ENCODE data around the gene APBB3.

GRCh38 chr5:140553657-140554056 is 10.7 kb downstream of the APBB3 start:
- TF ChIP-seq EZH2 (IDR thresholded peaks at IDR 0.05; ENCODE audit: low read length, unreplicated experiment) (no peak), CTCF (conservative IDR thresholded peaks at IDR 0.05; ENCODE audit: low read depth, low read length) (no peak)
